IMR-90 (cell line): ENCODE measurements around the gene DCHS1. TPM values are rescaled to one million over a fixed set of nuclear protein-coding genes. Genes with fewer than 3 reads are reported as not detected.

Experiments
- ATAC-seq: fragments of 200-7000 bp; cut with Tn5 transposase; 2 replicates; pipeline ENCODE4 v1.9.1; 2020; ENCODE audit warnings: low read depth, mild to moderate bottlenecking, moderate library complexity
- BruUV-seq: library from RNA; stranded (reverse); fragments of 400-500 nt; replicated peaks from 2 replicates; lab custom pipeline; 2021; lab: Mats Ljungman, UMichigan
- CTCF ChIA-PET: fragments of 300-600 bp; formaldehyde crosslinking; extraction: SDS; loops from one replicate; lab custom pipeline; 2021; ENCODE audit warnings: antibody characterized with exemption; lab: Yijun Ruan, JAX
- POLR2A ChIA-PET: fragments of 300-600 bp; sonication (Branson Sonifier 250); formaldehyde crosslinking; loops from one replicate; lab custom pipeline; 2022; ENCODE audit warnings: antibody characterized with exemption; ENCODE audit not compliant: unreplicated experiment; lab: Charles Lee
- DNase-seq: peaks from one replicate; pipeline ENCODE4 v3.0.0; 2013
- H2AFZ ChIP-seq: replicated peaks from 2 replicates; pipeline ENCODE3; 2013; ENCODE audit warnings: low read length, mild to moderate bottlenecking; ENCODE audit not compliant: poor library complexity
- H2AK5ac ChIP-seq: 2 replicates; pipeline ENCODE4 v1.6.1; 2013; ENCODE audit warnings: low read depth, low read length, inconsistent platforms
- H2AK9ac ChIP-seq: replicated peaks from 2 replicates; pipeline ENCODE3; 2013; ENCODE audit warnings: mild to moderate bottlenecking, low read depth, low read length, moderate library complexity; ENCODE audit not compliant: poor library complexity
- H2BK120ac ChIP-seq: 2 replicates; pipeline ENCODE4 v1.6.1; 2013; ENCODE audit warnings: low read depth, low read length, inconsistent platforms
- H2BK15ac ChIP-seq: 3 replicates; pipeline ENCODE4 v1.6.1; 2013; ENCODE audit warnings: low read depth, low read length, inconsistent platforms
- H2BK20ac ChIP-seq: 2 replicates; pipeline ENCODE4 v1.6.1; 2013; ENCODE audit warnings: low read depth, mild to moderate bottlenecking, inconsistent platforms, low read length, moderate library complexity
- H2BK5ac ChIP-seq: 2 replicates; pipeline ENCODE4 v1.6.1; 2013; ENCODE audit warnings: mild to moderate bottlenecking, low read depth, low read length, inconsistent platforms; ENCODE audit not compliant: poor library complexity, severe bottlenecking
- H3K14ac ChIP-seq: replicated peaks from 2 replicates; pipeline ENCODE4 v1.6.1; 2013; ENCODE audit warnings: low read depth, low read length, inconsistent platforms
- H3K18ac ChIP-seq: 2 replicates; pipeline ENCODE4 v1.6.1; 2013; ENCODE audit warnings: low read depth, low read length, control low read depth
- H3K23ac ChIP-seq: 2 replicates; pipeline ENCODE4 v1.6.1; 2013; ENCODE audit warnings: low read depth, low read length, inconsistent platforms
- H3K27ac ChIP-seq: 2 replicates; pipeline ENCODE4 v1.5.1; 2013; ENCODE audit warnings: mild to moderate bottlenecking, control low read depth, low read length; ENCODE audit not compliant: insufficient read depth
- H3K27me3 ChIP-seq: 2 replicates; pipeline ENCODE4 v1.6.1; 2013; ENCODE audit warnings: low read length; ENCODE audit not compliant: control insufficient read depth, insufficient read depth
- H3K36me3 ChIP-seq: 2 replicates; pipeline ENCODE4 v1.6.1; 2013; ENCODE audit warnings: low read length, mixed read lengths; ENCODE audit not compliant: control insufficient read depth, insufficient read depth
- H3K4ac ChIP-seq: 2 replicates; pipeline ENCODE4 v1.6.1; 2013; ENCODE audit warnings: low read depth, low read length, inconsistent platforms
- H3K4me1 ChIP-seq: 2 replicates; pipeline ENCODE4 v1.6.1; 2013; ENCODE audit warnings: low read length, mixed read lengths; ENCODE audit not compliant: control insufficient read depth, insufficient read depth
- H3K4me2 ChIP-seq: 2 replicates; pipeline ENCODE4 v1.6.1; 2013; ENCODE audit warnings: low read depth, mild to moderate bottlenecking, control low read depth, low read length, moderate library complexity
- H3K4me3 ChIP-seq: 2 replicates; pipeline ENCODE4 v1.5.1; 2013; ENCODE audit warnings: low read depth, mild to moderate bottlenecking, control low read depth, low read length, moderate library complexity; ENCODE audit not compliant: insufficient read depth
- H3K56ac ChIP-seq: 2 replicates; pipeline ENCODE4 v1.6.1; 2013; ENCODE audit warnings: low read length, inconsistent platforms; ENCODE audit not compliant: insufficient read depth; ENCODE audit errors: extremely low read depth
- H3K79me1 ChIP-seq, 2 experiments: 2 replicates each; pipeline ENCODE4 v1.6.1; 2013; ENCODE audit warnings: low read length in 2 of 2, inconsistent platforms in 1 of 2, low read depth in 1 of 2
- H3K9ac ChIP-seq: 2 replicates; pipeline ENCODE4 v1.6.1; 2013; ENCODE audit warnings: low read depth, low read length, control low read depth
- H3K9me1 ChIP-seq: 2 replicates; pipeline ENCODE4 v1.6.1; 2013; ENCODE audit warnings: low read length, inconsistent platforms; ENCODE audit not compliant: insufficient read depth
- H3K9me3 ChIP-seq: 2 replicates; pipeline ENCODE4 v1.6.1; 2013; ENCODE audit warnings: low read length; ENCODE audit not compliant: control insufficient read depth, insufficient read depth
- H4K20me1 ChIP-seq: 2 replicates; pipeline ENCODE4 v1.6.1; 2013; ENCODE audit warnings: low read length, inconsistent platforms; ENCODE audit not compliant: insufficient read depth
- H4K5ac ChIP-seq: 2 replicates; pipeline ENCODE4 v1.6.1; 2013; ENCODE audit warnings: mild to moderate bottlenecking, low read depth, low read length, control low read depth
- H4K8ac ChIP-seq, 2 experiments: 2 replicates each; pipeline ENCODE4 v1.6.1; 2013; ENCODE audit warnings: low read depth in 2 of 2, low read length in 2 of 2, control low read depth in 1 of 2, inconsistent platforms in 1 of 2
- H4K91ac ChIP-seq: 2 replicates; pipeline ENCODE4 v1.6.1; 2013; ENCODE audit warnings: low read depth, low read length, inconsistent platforms; ENCODE audit not compliant: insufficient read depth
- FOS ChIP-seq: fragments of 150-350 bp; IDR thresholded peaks from 2 replicates; pipeline ENCODE4 v1.6.1; 2016; ENCODE audit warnings: low read depth, low read length
- MAFK ChIP-seq: IDR thresholded peaks from 2 replicates; pipeline ENCODE4 v1.6.1; 2012; ENCODE audit warnings: low read depth, low read length, improper control_type of control experiment
- MAZ ChIP-seq: IDR thresholded peaks from 2 replicates; pipeline ENCODE4 v1.6.1; 2012; ENCODE audit warnings: low read depth, mild to moderate bottlenecking, low read length, improper control_type of control experiment, moderate library complexity, borderline replicate concordance
- MXI1 ChIP-seq: IDR thresholded peaks from 2 replicates; pipeline ENCODE4 v1.6.1; 2012; ENCODE audit warnings: low read depth, mild to moderate bottlenecking, low read length, moderate library complexity, borderline replicate concordance
- NFE2L2 ChIP-seq: fragments of 150-350 bp; IDR thresholded peaks from 2 replicates; pipeline ENCODE4 v1.6.1; 2016; ENCODE audit warnings: low read depth, mild to moderate bottlenecking, low read length
- POLR2A ChIP-seq: IDR thresholded peaks from 2 replicates; pipeline ENCODE4 v1.6.1; 2012; ENCODE audit warnings: mild to moderate bottlenecking, low read depth, low read length
- RAD21 ChIP-seq: IDR thresholded peaks from 2 replicates; pipeline ENCODE4 v1.6.1; 2012; ENCODE audit warnings: low read length, improper control_type of control experiment
- RFX5 ChIP-seq: IDR thresholded peaks from 2 replicates; pipeline ENCODE4 v1.8.0; 2012; ENCODE audit warnings: low read depth, mild to moderate bottlenecking, low read length, moderate library complexity
- WGBS, 2 experiments: methylation state at CpG; one replicate each; pipeline versions ENCODE4 v1.1.5 to v1.1.7; 2013; ENCODE audit warnings: missing lambda C conversion rate in 2 of 2; ENCODE audit not compliant: insufficient read length in 1 of 2; ENCODE audit errors: extremely low coverage in 2 of 2; 5-methylcytosine and 5-hydroxymethylcytosine counted together
- dilution Hi-C: fragments of 300-500 bp; cut with HindIII; formaldehyde crosslinking; loops from one replicate; pipeline ENCODE4 v1.14.3; 2018; ENCODE audit warnings: low sequenced_read_pairs; ENCODE audit not compliant: unreplicated experiment
- in situ Hi-C: fragments of 300-500 bp; cut with MboI; formaldehyde crosslinking; loops from 3 replicates; pipeline ENCODE4 v1.14.3; 2019; ENCODE audit warnings: low sequenced_read_pairs, inconsistent platforms, mixed read lengths
- intact Hi-C: fragments of 100-400 bp; cut with micrococcal nuclease; formaldehyde crosslinking; loops from 2 replicates; pipeline ENCODE4 v1.10.0; 2022
- polyA plus RNA-seq, 3 experiments: library from polyadenylated mRNA; depleted of rRNA; stranded (reverse); fragments of >200 nt; gene quantifications; 2 replicates each; pipeline ENCODE4 v1.2.3, GENCODE V29; 2012; ENCODE audit warnings: low replicate concordance in 1 of 3
- total RNA-seq: library from RNA; depleted of rRNA; stranded (reverse); fragments of >200 nt; gene quantifications from 2 replicates; pipeline ENCODE4 v1.2.3, GENCODE V29; 2012
- TF ChIP-seq, protein P1 (sequence below): fragments of 150-350 bp; IDR thresholded peaks from 2 replicates; pipeline ENCODE4 v1.6.1; 2016; ENCODE audit warnings: low read depth, mild to moderate bottlenecking, low read length, moderate library complexity, borderline replicate concordance
- TF ChIP-seq, protein P2 (sequence below): fragments of 150-350 bp; IDR thresholded peaks from 2 replicates; pipeline ENCODE4 v1.6.1; 2017; ENCODE audit warnings: mild to moderate bottlenecking, antibody characterized with exemption, low read length, low read depth

The DCHS1 gene
- total and polyA plus RNA-seq, 2 of the 4 experiments (the other 2 are of a cell fraction), result 1.4 to 3.3 TPM

DNA sequence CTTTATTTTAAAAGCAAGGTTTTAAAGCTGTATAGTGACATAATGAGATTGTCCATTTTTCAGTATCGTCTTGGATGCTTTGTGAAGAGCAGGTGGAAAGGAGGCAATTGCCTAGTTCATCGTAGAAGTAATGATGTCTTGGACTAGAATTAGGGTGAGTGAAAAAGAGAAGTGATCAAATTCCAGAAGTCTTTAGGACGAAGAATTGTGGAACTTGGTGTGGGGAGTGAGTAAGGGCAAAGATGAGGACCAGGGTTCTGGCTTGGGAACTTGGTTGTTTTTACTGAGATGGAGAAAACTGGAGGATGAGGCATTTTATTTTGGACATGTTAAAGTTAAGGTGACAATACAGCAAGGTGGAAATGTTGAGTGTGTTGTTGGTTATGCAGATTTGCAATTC is 50.8 kb downstream of the DCHS1 start:
- Histone ChIP-seq H3K27ac (peak overlapping the region; percentile 95), H3K4me1 (peaks cover 26% of the 10 kb centered on the region), H3K14ac (peak overlapping the region; percentile 95), H2AFZ (no peak overlapping the region), H4K8ac (peak overlapping the region; percentile 64 to 82; a peak in 3 of 4 replicates), H3K9me3 (no peaks in the 10 kb centered on the region), H3K9me1 (peaks cover 32% of the 10 kb centered on the region), H3K27me3 (no peaks in the 10 kb centered on the region), H2BK120ac (0 out of 2 replicates have a peak overlapping the region, but pooled peaks have one; percentile 66), H3K36me3 (peaks cover 42% of the 10 kb centered on the region), H3K4ac (peak overlapping the region; percentile 98; the same call in 1 of the 2 replicates), H3K4me3 (peak overlapping the region; percentile 90), H3K4me2 (peak overlapping the region; percentile 92), H4K5ac (peak overlapping the region; percentile 3; the same call in 1 of the 2 replicates), H3K9ac (peak overlapping the region; percentile 97), H4K91ac (peak overlapping the region; percentile 92; the same call in 1 of the 2 replicates), H2AK5ac (peak overlapping the region; percentile 98; the same call in 1 of the 2 replicates), H2BK15ac (peak overlapping the region; percentile 76; the same call in 1 of the 3 replicates), H3K18ac (no peak overlapping the region), H2BK20ac (0 out of 2 replicates have a peak overlapping the region, but pooled peaks have one; percentile 2), H3K23ac (peak overlapping the region; percentile 85), H3K56ac (peak overlapping the region; percentile 95), H2BK5ac (peak overlapping the region; percentile 86), H4K20me1 (peaks cover 8% of the 10 kb centered on the region; the same call in 1 of the 2 replicates), H2AK9ac (peak overlapping the region; percentile 99), H3K79me1 (peaks cover 25 to 74% of the 10 kb centered on the region in 2 experiments)
- intact Hi-C loops (loop anchor here (1.0 to 5.0 kb wide), 3 partner anchors 122 to 225 kb away; partner anchors contain the start of genes ARFIP2 and TIMM10B), in situ Hi-C loops (no loop called here), dilution Hi-C loops (no loop called here)
- no TSS peak for BruUV-seq
- ATAC-seq (no peak), DNase-seq (no peak)
- ChIA-PET CTCF (interaction anchor here (1.0 to 1.2 kb wide), 2 partner anchors 11 to 77 kb away, joined by 3 read pairs; no protein-coding TSS in a partner anchor), POLR2A (interaction anchor here (0.6 to 1.4 kb wide), 3 partner anchors 11 to 78 kb away, joined by 3 to 4 read pairs (median 4); partner anchors contain the start of gene MRPL17)
- 28% methylated on average over 3 of the region's 3 CpGs; no CpG with 5 or more reads in 1 of the 2 experiments for WGBS, 2 experiments
- TF ChIP-seq MAFK (no peak), FOS (no peak), RAD21 (no peak), POLR2A (no peak), RFX5 (no peak), NFE2L2 (no peak), MXI1 (no peak), MAZ (no peak)
- TF ChIP-seq, protein P1, sequence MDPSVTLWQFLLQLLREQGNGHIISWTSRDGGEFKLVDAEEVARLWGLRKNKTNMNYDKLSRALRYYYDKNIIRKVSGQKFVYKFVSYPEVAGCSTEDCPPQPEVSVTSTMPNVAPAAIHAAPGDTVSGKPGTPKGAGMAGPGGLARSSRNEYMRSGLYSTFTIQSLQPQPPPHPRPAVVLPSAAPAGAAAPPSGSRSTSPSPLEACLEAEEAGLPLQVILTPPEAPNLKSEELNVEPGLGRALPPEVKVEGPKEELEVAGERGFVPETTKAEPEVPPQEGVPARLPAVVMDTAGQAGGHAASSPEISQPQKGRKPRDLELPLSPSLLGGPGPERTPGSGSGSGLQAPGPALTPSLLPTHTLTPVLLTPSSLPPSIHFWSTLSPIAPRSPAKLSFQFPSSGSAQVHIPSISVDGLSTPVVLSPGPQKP, result no peak
- TF ChIP-seq, protein P2, sequence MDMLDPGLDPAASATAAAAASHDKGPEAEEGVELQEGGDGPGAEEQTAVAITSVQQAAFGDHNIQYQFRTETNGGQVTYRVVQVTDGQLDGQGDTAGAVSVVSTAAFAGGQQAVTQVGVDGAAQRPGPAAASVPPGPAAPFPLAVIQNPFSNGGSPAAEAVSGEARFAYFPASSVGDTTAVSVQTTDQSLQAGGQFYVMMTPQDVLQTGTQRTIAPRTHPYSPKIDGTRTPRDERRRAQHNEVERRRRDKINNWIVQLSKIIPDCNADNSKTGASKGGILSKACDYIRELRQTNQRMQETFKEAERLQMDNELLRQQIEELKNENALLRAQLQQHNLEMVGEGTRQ, result no peak
